GM18502 (cell line): Measurements from ENCODE around the gene MDP1.
A peak's percentile ranks its signal among the peaks of the same experiment; 100 is the strongest.
"Not testable (repeated sequence)": the region's sequence is repeated elsewhere in the genome, so short reads cannot be mapped to it uniquely, and the experiment has no call there.

Source experiments
- ATAC-seq: cut with Tn5 transposase; IDR thresholded peaks from one replicate; pipeline ENCODE4 v1.9.1; 2021; ENCODE audit warnings: mild to moderate bottlenecking; ENCODE audit not compliant: unreplicated experiment, poor library complexity

The MDP1 gene

GRCh38 chr14:24232645-24233537 lies 17.0 kb upstream of the MDP1 start, which contains the start of gene GMPR2:
TSS of gene GMPR2 (plus strand) at chr14:24232929. CDS start at chr14:24233254, 325 bp downstream.
- peak; percentile 64 for ATAC-seq

GRCh38 chr14:24232121-24232644 lies 16.3 kb upstream of the MDP1 start, which contains the start of gene NEDD8:
TSS of gene NEDD8 (minus strand) at chr14:24232367. CDS start at chr14:24232267, 100 bp downstream.
- peak; percentile 78 for ATAC-seq

GRCh38 chr14:24231263-24232120 lies 15.6 kb upstream of the MDP1 start:
- ATAC-seq: peak; percentile 22

GRCh38 chr14:24228902-24229301 lies 13.0 kb upstream of the MDP1 start:
- no peak for ATAC-seq

GRCh38 chr14:24226473-24226872 lies 10.6 kb upstream of the MDP1 start:
- ATAC-seq: no peak

- no peak for ATAC-seq
These were observed 8.8 kb upstream of the MDP1 start for GRCh38 chr14:24224618-24225071.

GRCh38 chr14:24222987-24223386 lies 7.1 kb upstream of the MDP1 start:
- ATAC-seq: not testable (repeated sequence)

GRCh38 chr14:24219521-24219920 lies 3.7 kb upstream of the MDP1 start:
- no peak for ATAC-seq

GRCh38 chr14:24219080-24219479 lies 3.2 kb upstream of the MDP1 start:
- ATAC-seq: no peak

GRCh38 chr14:24216876-24217275 lies 1.0 kb upstream of the MDP1 start:
- ATAC-seq: not testable (repeated sequence)

- no peak for ATAC-seq
These were observed 456 bp upstream of the MDP1 start for GRCh38 chr14:24216345-24216699.

- ATAC-seq: no peak
These were observed 1.8 kb downstream of the MDP1 start for GRCh38 chr14:24213866-24214662.

- ATAC-seq: peak; percentile 80
These were observed 2.7 kb downstream of the MDP1 start, which contains the start of gene CHMP4A for GRCh38 chr14:24212924-24213865. TSS of gene CHMP4A (minus strand) at chr14:24213488. CDS start at chr14:24213439, 49 bp downstream.

- ATAC-seq: no peak
These were observed 4.6 kb downstream of the MDP1 start for GRCh38 chr14:24211311-24211710.

- ATAC-seq: no peak
These were observed 8.2 kb downstream of the MDP1 start for GRCh38 chr14:24207625-24208024.

- ATAC-seq: no peak
These were observed 8.7 kb downstream of the MDP1 start for GRCh38 chr14:24207104-24207551.

- ATAC-seq: no peak
These were observed 9.4 kb downstream of the MDP1 start for GRCh38 chr14:24206260-24207103.
